GM19452 (cell line): ENCODE results near the gene RUFY1.
"Not testable (repeated sequence)": the region's sequence is repeated elsewhere in the genome, so short reads cannot be mapped to it uniquely, and the experiment has no call there.

Source experiments
- ATAC-seq: cut with Tn5 transposase; IDR thresholded peaks from one replicate; pipeline ENCODE4 v1.9.1; 2021; ENCODE audit not compliant: unreplicated experiment

Gene RUFY1

DNA sequence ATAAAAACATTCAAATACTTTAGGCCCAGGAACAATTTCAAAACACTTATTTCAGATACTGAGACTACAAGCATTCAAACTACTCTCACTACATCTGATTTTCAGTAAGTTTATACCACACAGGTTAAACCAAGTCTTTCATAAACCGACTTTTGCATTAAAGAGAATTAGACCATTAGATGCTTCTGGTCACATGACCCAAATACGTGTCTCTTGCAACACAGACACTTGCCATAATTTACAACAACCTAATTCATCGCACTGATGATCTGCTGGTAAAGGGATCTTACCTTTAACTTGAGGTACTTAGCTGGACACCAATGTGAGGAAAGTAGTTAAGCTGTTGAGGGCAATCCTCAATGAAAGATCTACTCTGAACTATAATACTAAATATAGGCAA, 69.9 kb downstream of the RUFY1 start:
- no peak for ATAC-seq

DNA sequence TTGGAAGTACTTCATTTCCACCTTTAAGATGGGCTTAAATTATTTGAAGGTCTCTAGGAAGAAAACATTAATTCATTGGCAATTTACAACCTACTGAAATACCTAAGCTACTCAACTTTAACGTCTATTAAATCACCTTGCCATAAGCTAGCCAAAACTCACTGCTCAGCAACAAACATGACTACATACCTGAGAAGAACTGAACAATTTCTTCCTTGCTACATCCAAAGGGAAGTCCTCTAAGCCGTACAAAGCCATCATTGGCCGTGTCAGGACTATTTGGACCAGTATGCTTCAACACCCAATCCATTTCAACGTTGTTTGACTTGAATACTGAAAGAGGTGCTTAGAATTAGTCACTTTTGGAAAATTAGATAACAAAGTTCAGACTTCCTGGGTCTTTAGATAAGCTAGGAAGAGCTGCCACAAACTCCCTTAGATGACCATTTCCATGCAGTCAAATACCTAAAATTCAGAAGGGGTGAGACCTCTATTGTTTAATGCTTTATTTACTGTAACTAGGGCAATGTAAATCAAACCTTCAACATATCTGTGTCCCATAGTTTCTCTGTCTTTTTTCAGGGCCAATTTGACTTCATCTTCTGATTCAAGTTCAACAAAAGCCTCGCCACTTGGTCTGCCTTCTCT, 70.5 kb downstream of the RUFY1 start:
- no peak for ATAC-seq

DNA sequence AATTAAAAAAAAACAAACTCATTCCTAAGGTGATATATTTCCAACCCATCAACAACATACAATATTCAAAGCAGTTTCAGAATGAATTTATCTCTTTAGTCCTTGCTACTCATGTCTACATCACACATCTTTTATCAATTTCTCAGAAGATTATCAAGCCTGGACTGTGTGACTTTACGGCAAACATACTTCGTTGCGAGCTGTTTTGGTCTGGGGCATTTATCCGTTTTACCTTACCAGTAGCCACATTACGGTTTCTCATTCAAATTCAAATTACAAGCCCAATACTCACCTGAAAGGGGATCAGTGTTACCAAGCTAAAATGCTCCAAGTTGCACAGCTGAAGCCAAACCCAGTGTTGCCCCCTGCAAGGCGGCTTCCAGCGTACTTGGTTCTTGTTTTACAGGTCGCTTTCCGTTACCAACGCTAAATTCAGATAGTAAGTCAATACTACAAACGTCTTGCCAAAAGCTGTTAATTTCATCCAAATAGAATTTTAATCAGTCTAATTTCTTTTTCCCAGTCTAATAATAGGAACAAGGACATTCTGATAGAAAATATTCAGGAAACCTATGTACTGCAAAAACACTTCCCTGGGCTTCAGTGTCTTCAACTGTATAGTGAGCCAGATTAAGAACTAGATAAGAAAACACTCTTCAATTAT, 71.3 kb downstream of the RUFY1 start:
- no peak for ATAC-seq

DNA sequence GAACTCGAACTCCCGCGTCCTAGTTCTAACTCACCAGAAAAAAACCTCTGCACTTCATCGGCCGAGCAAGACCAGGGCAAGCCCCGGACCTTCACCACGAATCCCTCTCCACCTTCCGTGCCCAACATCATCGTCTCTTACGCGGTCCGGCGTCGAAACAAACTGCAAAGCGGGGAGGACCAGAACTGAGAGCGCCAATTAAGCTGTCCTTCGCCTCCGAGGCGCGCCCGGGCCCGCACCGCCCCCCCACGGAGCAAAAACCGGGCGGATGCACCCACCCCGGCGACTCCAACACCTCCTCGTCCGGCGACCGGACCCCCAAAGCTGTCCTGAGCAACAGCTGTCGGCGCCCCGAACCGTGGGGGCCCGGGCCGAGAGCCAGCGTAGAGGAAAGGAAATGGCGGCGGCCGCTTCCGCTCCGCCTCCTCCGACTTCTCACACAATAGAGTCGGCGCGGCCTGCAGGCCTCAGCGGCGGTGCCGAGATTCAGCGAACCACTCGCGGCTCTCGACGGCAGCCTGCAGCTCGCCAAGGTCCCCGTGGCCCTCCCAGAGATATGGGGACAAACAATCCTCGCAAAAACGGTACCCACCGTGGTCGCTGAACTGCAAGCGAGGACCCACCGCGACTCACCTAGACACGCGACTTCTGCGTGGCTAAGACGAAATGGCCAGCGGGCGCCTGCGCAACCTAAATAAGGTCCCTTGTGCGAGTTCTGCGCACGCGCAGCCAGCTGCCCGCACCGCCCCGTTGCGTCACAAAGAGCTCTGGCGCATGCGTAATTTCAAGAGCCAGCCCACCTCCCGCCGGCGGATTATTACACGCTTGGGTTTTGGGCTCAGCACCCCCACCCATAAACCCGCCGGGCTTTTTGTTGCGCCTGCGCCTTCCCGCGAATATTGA, 72.9 kb downstream of the RUFY1 start, which contains the start of gene HNRNPH1:
Gene HNRNPH1, minus strand, starts transcription at position 669 of the 903 bp plus-strand sequence. Its CDS starts 538 bp downstream, at position 131.
- ATAC-seq, result peak; percentile 53

- peak; percentile 20 for ATAC-seq
These were observed 73.8 kb downstream of the RUFY1 start for GRCh38 chr5:179623906-179624741.

- no peak for ATAC-seq
These were observed 74.5 kb downstream of the RUFY1 start for GRCh38 chr5:179624841-179625271.

DNA sequence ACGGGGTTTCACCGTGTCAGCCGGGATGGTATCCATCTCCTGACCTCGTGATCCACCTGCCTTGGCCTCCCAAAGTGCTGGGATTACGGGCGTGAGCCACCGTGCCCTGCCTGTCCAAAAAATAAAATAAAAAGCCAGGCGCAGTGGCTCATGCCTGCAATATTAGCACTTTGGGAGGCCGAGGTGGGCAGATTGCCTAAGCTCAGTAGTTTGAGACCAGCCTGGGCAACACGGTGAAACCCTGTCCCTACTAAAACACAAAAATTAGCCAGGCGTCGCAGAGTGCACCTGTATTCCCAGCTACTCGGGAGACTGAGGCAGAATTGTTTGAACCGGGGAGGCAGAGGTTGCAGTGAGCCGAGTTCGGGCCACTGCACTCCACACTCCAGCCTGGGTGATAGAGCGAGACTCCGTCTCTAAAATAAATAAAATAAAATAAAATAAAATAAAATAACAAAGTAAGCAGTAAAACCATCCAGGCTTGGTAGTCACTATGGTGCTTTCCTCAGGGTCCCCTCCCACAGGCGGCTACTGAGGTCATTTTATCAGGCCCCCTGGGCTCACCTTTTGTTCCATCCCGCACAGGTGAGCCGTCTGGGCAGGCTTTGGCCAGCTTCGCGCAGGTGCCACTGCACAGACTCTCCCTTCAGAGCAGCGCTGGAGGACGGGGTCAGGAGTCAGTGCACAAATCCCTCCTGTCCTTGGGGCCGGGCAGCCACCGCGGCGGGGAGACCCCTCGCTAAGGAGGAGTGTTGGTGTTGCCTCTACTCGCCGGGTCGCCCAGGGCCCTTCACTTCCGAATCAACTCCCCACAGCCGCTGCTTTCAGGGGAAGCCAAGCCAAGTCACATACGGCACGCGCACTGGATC, 83.4 kb downstream of the RUFY1 start:
- ATAC-seq, result peak; percentile 68

GRCh38 chr5:179634370-179635172, 84.2 kb downstream of the RUFY1 start:
- ATAC-seq, result peak; percentile 92

- ATAC-seq, result not testable (repeated sequence)
These were observed 88.9 kb downstream of the RUFY1 start for GRCh38 chr5:179639296-179639695.

GRCh38 chr5:179641745-179642144, 91.4 kb downstream of the RUFY1 start:
- ATAC-seq, result not testable (repeated sequence)

DNA sequence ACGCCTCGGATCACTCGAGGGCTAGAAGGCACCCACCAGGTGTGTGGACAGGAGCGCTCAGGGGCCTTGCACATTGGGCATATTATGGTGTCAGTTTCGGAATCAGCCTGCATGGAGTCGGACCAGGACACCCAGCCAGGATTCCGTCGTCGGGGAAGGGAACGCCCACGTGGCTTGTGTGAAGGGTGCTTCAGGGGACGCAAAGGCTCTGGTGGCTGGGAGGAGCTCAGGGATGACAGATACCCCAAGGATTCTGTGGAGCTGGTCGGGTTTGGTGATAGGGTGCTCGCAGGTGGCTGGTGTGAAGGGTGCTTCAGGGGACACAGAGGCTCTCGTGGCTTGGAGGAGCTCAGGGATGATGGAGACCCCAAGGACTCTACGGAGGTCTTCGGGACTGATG, 92.3 kb downstream of the RUFY1 start:
- not testable (repeated sequence) for ATAC-seq

GRCh38 chr5:179643141-179643920, 93.0 kb downstream of the RUFY1 start:
- ATAC-seq, result not testable (repeated sequence)

DNA sequence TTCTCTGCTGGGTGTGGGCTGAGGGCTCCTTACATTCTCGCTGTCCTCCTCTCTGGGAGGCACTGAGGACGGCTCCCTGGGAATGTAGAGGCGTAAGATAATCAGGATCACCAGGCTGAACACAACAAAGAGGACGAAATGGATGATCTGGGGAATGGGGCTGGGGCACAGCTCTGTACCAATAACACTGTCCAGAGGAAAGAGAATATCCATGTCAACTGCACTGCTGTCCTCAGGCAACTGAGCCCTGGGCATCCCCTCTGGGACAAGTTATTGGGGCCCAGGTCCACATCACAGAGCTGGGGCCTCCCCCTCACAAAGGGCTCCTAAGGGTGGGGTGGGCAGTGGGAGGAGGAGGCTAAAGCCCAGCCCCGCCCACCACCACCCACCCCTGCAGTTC, 94.4 kb downstream of the RUFY1 start:
- not testable (repeated sequence) for ATAC-seq

GRCh38 chr5:179648410-179648809, 98.1 kb downstream of the RUFY1 start:
- ATAC-seq, result no peak

GRCh38 chr5:179649166-179649703, 98.9 kb downstream of the RUFY1 start:
- not testable (repeated sequence) for ATAC-seq

DNA sequence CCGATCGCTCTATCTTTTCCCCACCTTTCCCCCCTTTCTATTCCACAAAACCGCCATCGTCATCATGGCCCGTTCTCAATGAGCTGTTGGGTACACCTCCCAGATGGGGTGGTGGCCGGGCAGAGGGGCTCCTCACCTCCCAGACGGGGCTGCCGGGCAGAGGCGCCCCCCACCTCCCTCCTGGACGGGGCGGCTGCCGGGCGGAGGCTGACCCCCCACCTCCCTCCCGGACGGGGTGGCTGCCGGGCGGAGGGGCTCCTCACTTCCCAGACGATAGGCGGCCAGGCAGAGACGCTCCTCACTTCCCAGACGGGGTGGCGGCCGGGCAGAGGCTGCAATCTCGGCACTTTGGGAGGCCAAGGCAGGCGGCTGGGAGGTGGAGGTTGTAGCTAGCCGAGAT, 99.9 kb downstream of the RUFY1 start:
- not testable (repeated sequence) for ATAC-seq

- not testable (repeated sequence) for ATAC-seq
These were observed 102.8 kb downstream of the RUFY1 start for GRCh38 chr5:179653135-179653534.
